ENCODE results near the gene ZNF385B.

DNA sequence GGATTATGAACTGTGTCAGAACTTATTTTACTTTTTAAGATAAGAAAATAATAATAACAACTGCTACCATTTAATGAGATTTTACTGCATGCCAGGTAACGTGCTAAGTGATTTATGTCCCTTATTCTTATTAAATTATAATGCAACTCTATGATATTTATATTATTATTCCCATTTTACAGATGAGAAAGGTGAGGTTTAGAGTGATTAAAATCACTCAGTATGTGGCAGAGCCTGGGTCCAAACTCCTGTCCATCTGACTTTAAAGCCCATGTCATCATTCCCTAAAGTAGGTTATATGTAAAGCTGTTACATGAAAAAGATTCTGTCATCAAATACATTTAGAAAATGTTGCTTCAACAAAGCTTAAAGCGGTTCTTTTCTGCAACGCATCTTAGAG lies 308.0 kb downstream of the ZNF385B start:
- TF ChIP-seq, protein P1, sequence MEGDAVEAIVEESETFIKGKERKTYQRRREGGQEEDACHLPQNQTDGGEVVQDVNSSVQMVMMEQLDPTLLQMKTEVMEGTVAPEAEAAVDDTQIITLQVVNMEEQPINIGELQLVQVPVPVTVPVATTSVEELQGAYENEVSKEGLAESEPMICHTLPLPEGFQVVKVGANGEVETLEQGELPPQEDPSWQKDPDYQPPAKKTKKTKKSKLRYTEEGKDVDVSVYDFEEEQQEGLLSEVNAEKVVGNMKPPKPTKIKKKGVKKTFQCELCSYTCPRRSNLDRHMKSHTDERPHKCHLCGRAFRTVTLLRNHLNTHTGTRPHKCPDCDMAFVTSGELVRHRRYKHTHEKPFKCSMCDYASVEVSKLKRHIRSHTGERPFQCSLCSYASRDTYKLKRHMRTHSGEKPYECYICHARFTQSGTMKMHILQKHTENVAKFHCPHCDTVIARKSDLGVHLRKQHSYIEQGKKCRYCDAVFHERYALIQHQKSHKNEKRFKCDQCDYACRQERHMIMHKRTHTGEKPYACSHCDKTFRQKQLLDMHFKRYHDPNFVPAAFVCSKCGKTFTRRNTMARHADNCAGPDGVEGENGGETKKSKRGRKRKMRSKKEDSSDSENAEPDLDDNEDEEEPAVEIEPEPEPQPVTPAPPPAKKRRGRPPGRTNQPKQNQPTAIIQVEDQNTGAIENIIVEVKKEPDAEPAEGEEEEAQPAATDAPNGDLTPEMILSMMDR (IDR thresholded peaks at IDR 0.05): no peak
- TF ChIP-seq, protein P2, sequence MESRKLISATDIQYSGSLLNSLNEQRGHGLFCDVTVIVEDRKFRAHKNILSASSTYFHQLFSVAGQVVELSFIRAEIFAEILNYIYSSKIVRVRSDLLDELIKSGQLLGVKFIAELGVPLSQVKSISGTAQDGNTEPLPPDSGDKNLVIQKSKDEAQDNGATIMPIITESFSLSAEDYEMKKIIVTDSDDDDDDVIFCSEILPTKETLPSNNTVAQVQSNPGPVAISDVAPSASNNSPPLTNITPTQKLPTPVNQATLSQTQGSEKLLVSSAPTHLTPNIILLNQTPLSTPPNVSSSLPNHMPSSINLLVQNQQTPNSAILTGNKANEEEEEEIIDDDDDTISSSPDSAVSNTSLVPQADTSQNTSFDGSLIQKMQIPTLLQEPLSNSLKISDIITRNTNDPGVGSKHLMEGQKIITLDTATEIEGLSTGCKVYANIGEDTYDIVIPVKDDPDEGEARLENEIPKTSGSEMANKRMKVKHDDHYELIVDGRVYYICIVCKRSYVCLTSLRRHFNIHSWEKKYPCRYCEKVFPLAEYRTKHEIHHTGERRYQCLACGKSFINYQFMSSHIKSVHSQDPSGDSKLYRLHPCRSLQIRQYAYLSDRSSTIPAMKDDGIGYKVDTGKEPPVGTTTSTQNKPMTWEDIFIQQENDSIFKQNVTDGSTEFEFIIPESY (IDR thresholded peaks at IDR 0.05; ENCODE audit: borderline replicate concordance, low read depth): no peak
- no peak for TF ChIP-seq POLR2AphosphoS5 (IDR thresholded peaks at IDR 0.05; ENCODE audit: low read depth, low read length)
- TF ChIP-seq CHD2 (IDR thresholded peaks at IDR 0.05; ENCODE audit: low read length, partially characterized antibody): no peak
- no peak for TF ChIP-seq JUND (IDR thresholded peaks at IDR 0.05)
- TF ChIP-seq TAF1 (IDR thresholded peaks at IDR 0.05; ENCODE audit: borderline replicate concordance, low read depth, low read length): no peak
- TF ChIP-seq SMC3 (IDR thresholded peaks at IDR 0.05; ENCODE audit: low read depth, low read length): no peak
- no peak for TF ChIP-seq NRF1 (IDR thresholded peaks at IDR 0.05; ENCODE audit: low read depth, low read length)
- TF ChIP-seq, protein P3, sequence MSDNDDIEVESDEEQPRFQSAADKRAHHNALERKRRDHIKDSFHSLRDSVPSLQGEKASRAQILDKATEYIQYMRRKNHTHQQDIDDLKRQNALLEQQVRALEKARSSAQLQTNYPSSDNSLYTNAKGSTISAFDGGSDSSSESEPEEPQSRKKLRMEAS (IDR thresholded peaks at IDR 0.05; ENCODE audit: low read depth): no peak
- no peak for TF ChIP-seq FOXJ3 (CRISPR knock-in tag; IDR thresholded peaks at IDR 0.05)
- TF ChIP-seq ELF1 (IDR thresholded peaks at IDR 0.05): no peak
- TF ChIP-seq, protein P4, sequence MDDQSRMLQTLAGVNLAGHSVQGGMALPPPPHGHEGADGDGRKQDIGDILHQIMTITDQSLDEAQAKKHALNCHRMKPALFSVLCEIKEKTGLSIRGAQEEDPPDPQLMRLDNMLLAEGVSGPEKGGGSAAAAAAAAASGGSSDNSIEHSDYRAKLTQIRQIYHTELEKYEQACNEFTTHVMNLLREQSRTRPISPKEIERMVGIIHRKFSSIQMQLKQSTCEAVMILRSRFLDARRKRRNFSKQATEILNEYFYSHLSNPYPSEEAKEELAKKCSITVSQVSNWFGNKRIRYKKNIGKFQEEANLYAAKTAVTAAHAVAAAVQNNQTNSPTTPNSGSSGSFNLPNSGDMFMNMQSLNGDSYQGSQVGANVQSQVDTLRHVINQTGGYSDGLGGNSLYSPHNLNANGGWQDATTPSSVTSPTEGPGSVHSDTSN (IDR thresholded peaks at IDR 0.05): no peak
